Inferior parietal cortex (tissue), 1 donor: ENCODE measurements around the gene PPCDC.

Source experiments
- DNase-seq: peaks from one replicate; pipeline ENCODE4 v3.0.0-alpha.2; 2016; ENCODE audit errors: extremely low spot score

The PPCDC gene

GRCh38 chr15:75008629-75009326 is 14.6 kb upstream of the PPCDC start:
- no peak for DNase-seq

DNA sequence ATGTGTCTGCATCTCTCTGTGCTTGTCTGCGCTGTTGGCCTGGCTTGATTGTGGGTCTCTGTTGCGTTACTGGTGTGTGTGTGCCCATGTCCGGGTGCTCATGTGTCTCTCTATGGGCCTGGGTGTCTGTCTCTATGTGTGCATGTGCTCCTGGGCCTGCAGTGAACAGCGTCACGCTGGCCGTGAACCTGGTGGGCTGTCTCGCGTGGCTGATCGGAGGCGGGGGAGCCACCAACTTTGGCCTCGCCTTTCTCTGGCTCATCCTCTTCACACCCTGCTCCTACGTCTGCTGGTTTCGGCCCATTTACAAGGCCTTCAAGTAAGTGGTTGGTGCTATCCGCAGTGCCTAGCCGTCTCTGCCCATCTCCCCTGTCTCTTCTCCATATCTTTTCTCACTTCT is 7.0 kb upstream of the PPCDC start:
- DNase-seq = no peak

GRCh38 chr15:75019916-75020315 is 3.5 kb upstream of the PPCDC start:
- DNase-seq = no peak

DNA sequence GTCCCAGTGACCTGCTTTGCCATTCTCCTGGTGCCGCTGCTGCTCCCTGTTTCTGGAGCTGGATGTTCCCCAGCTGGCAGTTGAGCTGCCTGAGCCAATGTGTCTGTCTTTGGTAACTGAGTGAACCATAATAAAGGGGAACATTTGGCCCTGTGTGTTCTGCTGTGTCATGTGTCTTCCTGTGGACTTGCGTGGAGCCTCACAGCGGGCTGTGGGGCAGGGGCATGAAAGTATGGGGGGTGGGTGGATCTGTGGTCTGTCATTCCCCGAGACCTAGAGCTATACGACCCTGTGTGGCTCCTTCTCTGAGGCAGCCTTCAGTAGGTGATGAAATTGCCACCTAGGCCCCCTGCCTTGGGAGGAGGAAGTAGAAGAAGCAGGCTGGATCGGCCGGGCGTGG is 2.0 kb upstream of the PPCDC start:
- DNase-seq = no peak

GRCh38 chr15:75022783-75023180 is 608 bp upstream of the PPCDC start:
- DNase-seq = no peak

- no peak for DNase-seq
Measured at GRCh38 chr15:75023872-75024636, 664 bp downstream of the PPCDC start.

- DNase-seq = no peak
Measured at GRCh38 chr15:75025107-75025506, 1.7 kb downstream of the PPCDC start.

GRCh38 chr15:75025548-75026260 is 2.3 kb downstream of the PPCDC start:
- DNase-seq = no peak

DNA sequence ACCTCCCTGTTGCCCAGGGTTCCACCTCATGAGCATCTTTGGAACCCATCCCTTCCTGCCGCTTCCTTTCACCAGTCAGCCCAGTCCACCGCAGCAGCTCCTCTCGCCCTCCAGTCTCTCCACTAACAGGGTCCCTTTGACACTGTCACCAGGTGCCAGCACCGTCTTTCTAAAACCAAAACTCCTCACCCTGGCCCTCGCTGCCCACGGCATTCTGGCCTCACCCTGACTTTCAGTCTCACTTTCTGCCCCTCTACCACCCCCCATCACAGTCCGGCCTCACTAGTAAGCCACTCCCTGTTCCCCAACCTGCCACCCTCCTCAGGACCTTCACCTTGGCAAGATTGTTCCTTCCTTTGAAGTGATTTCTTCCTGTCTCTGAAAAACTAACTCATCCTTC is 4.2 kb downstream of the PPCDC start:
- DNase-seq = no peak

DNA sequence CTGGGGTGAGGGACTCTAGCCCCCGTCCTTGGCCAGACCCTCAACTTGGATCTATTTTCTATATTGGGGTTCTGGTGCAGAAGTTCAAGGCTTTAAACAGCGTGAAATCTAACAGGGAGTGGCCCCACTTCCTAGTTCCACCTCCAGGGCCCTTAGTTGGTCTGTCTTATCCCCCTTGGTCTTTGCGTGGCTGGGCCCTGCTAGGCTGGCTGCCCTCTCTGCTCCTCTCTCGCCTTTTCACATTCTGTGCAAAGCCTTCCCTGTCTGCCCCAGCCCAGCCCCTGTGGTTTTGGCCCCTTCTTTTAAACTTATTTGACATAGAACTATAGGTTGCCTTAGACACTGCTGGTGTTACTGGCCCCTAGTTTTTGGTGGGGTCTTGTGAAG is 5.6 kb downstream of the PPCDC start:
- DNase-seq = no peak

GRCh38 chr15:75029378-75030022 is 6.1 kb downstream of the PPCDC start:
- peak; percentile 92 for DNase-seq

GRCh38 chr15:75030023-75030413 is 6.6 kb downstream of the PPCDC start:
- no peak for DNase-seq

DNA sequence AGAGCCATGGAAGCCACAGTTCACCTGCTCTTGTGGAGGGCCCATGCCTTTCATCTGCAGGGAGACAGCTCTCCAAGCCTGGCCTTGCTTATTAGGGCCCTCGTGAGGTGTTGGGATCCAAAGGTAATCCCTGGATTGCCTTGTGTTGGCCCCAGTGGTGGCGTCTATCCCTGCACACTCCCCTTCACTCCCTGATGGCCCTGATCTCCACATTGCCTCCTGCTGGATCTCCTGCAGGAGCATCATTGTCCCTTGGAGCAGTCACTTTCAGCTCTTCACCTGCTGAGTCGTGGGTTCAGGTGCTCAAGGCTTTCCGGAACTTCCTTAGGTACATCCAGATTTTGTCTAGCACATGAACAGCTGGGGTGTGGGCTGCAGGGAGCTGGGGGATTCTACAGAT is 7.0 kb downstream of the PPCDC start:
- DNase-seq = no peak

DNA sequence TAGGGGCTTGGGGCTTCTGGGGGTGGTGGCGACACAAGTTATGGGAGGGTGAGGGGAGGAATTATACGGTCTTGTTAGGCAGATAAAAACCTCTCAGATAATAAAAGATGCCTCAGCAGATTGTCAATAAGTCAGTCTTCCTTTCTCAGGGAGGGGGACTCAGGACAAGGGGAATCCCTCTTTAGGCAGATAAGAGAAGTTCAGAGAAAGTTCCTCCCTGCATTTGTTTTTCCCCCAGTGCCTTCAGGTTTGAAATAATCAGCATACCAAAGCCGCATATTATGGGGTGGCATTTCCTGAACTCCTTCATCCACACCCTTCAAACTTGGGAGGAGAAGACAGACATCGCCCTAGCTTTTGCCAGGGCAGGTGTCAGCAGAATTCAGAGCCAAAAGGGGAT is 8.5 kb downstream of the PPCDC start:
- DNase-seq = no peak

- no peak for DNase-seq
Measured at GRCh38 chr15:75032395-75032794, 9.0 kb downstream of the PPCDC start.

DNA sequence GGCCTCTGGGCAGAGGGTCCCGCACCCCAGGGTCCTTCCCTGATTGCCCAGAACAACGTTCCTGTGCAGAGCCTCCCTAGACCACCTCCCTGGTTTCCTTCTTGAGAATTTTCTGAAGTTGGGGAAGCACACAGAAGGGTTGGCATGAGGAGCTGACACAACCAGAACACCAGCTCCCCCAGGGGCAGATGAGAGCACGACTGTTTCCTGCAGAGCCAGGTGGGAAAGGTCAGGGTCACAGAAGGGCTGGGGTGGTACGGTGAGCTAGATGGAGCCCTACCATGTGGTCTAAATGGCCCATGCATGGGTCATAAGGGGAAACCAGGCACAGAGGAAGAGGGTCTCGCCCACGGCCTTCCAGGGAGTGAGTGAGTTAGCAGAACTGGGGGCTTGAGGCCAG is 10.4 kb downstream of the PPCDC start:
- DNase-seq = no peak

DNA sequence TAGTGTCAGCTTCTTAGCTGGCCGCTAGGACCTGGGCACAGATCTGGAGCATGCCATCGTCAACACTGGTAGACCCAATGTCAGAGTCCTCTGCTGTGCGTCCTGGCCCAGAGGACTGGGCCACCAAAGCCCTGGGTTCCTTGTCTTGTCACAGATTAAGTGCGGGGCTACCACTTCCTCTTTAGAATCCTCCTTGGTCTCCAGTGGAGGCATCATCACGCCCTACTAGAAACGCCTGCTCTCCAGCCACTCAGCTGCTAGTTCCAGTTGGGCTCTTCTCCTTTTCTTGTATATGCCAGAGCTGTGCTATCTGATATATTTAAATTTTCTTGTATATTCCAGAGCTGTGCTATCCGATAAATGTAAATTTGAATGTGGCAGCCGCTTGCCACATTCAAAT is 11.2 kb downstream of the PPCDC start:
- no peak for DNase-seq

DNA sequence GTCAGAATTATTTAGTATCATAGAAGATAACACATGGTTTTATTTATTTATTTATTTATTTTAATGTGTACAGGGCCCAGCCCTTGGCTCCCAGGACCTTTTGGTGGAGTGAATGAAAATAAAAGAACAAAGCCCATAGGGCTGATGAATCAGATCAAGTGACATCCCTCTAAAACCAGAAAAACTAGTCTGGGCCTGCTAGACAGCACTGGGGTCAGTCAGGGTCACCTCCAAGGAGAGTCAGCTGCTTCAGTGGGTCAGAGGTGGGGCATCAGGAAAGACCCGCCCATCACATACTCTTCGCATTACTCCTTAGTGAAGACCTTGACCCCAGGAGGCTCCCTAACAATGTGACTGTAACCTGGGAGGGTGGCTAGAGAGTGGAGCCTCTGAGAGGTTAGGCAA is 12.8 kb downstream of the PPCDC start:
- no peak for DNase-seq

DNA sequence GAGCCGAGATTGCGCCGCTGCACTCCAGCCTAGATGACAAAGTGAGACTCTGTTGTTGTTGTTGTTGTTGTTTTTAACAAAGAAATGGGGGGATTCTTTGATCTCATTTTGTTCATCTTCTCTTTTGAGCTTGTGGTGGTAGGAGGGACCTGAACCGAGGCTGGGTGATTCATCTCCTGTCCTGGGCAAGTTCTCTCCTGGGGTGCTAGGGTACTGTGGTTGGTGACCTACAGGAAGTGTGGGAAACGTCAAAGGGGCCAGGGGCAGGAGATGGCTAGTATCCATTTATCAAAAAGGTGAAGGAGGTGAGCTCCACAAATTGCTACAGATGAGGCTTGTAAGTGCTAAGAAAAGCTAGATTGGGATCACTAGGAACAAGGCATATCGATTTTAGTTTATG is 14.3 kb downstream of the PPCDC start:
- DNase-seq = no peak

DNA sequence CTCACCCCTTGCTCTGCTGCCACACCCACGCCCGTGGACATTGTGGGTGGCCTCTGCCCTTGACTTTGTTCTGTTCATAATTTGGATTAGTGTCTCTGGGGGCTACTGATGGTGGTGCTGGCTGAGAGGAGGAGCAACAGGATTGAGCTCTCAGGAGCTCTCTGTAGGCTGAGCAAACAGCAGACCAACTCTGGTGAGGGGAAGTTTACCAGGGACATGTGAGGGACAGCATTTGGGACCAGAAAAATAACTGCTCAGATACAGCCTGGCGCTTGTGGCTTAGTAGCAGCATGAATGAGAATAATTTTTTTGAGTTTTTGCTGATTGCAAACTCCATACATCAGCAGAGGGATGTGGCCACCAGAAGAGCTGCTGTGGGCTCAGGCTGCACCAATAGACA is 14.8 kb downstream of the PPCDC start:
- no peak for DNase-seq

- DNase-seq = peak; percentile 32
Measured at GRCh38 chr15:75042730-75043508, 19.5 kb downstream of the PPCDC start.
